Measurements from ENCODE around the gene IQCH.

IQCH gene

DNA sequence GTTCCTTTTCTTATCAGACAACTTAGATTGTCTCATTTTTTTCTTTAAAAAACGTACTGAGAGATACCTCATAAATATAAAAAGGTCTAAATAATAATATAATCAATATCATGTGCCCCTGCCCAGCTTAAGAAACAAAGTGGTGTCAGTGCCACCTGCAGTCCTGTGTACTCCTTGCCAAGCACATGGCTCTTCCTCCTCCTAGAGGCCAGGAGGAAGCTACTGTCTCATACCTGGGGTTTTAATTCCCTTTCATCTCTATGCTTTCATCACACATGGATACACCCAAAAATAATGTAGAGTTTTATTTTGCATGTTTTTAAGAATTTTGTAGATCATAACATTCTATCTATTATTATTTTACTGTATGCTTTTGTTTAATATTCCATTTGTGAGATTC lies 167.7 kb downstream of the IQCH start:
- TF ChIP-seq SIN3A (IDR thresholded peaks at IDR 0.05; ENCODE audit: borderline replicate concordance, insufficient read depth, low read length) (no peak), FOXP2 (optimal IDR thresholded peaks at IDR 0.05; ENCODE audit: borderline replicate concordance, extremely low read depth, extremely low read length, insufficient read depth) (no peak), TAF1 (IDR thresholded peaks at IDR 0.05; ENCODE audit: borderline replicate concordance, insufficient read depth, low read length) (no peak), POLR2AphosphoS5 (IDR thresholded peaks at IDR 0.05; ENCODE audit: low read depth, low read length) (no peak)
- TF ChIP-seq, protein P1, sequence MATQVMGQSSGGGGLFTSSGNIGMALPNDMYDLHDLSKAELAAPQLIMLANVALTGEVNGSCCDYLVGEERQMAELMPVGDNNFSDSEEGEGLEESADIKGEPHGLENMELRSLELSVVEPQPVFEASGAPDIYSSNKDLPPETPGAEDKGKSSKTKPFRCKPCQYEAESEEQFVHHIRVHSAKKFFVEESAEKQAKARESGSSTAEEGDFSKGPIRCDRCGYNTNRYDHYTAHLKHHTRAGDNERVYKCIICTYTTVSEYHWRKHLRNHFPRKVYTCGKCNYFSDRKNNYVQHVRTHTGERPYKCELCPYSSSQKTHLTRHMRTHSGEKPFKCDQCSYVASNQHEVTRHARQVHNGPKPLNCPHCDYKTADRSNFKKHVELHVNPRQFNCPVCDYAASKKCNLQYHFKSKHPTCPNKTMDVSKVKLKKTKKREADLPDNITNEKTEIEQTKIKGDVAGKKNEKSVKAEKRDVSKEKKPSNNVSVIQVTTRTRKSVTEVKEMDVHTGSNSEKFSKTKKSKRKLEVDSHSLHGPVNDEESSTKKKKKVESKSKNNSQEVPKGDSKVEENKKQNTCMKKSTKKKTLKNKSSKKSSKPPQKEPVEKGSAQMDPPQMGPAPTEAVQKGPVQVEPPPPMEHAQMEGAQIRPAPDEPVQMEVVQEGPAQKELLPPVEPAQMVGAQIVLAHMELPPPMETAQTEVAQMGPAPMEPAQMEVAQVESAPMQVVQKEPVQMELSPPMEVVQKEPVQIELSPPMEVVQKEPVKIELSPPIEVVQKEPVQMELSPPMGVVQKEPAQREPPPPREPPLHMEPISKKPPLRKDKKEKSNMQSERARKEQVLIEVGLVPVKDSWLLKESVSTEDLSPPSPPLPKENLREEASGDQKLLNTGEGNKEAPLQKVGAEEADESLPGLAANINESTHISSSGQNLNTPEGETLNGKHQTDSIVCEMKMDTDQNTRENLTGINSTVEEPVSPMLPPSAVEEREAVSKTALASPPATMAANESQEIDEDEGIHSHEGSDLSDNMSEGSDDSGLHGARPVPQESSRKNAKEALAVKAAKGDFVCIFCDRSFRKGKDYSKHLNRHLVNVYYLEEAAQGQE (IDR thresholded peaks at IDR 0.05; ENCODE audit: insufficient read depth in 1 of 2, low read depth in 2 of 2, low read length in 2 of 2): no peak

DNA sequence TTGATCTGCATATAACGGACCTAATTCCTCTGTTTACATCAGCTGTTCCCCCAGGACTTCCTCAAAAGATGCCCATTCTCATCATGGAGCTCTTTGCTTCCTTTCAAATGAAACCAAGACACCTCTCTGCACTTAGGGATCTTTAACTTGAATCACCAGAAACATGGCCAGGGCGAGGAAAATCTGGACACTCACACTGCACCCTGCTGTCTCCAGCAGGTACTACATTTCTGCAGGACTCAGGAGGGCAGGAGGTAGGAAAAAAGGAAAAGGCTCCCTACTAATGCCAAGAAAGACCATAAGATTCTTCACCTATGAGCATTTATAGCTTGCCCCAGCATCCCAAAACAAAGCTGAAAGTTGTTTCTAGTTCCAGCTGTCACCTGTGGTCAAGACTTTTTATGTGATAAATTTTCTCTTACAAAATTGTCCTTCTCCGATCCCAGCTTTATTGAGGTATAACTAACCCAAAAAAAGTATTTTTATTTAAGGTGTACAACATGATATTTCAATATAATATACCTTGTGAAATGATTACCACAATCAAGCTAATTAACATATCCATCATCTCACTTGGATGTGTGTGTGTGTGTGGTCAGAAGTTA lies 179.0 kb downstream of the IQCH start:
- TF ChIP-seq POLR2AphosphoS5 (IDR thresholded peaks at IDR 0.05; ENCODE audit: low read depth, low read length) (no peak), FOXP2 (optimal IDR thresholded peaks at IDR 0.05; ENCODE audit: borderline replicate concordance, extremely low read depth, extremely low read length, insufficient read depth) (no peak)

DNA sequence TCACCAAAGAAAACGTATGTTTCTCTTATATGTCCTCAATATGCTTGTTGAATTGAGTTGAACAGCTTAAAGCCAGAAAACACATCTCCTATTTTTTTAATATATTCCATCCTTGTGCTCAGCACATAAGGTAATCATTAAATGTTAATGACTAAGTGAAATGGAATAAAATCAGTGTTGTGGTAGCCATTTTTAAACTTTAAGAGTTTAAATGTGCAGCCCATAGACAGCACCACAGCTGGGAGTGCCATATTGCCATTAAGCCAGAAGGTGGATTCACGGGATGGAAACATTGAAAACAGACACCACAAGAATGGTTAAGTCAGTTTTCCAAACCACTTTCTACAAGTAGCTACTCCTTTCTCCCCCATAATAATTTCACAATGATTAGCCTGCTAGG lies 189.5 kb downstream of the IQCH start:
- TF ChIP-seq, protein P1 (IDR thresholded peaks at IDR 0.05; ENCODE audit: insufficient read depth in 1 of 2, low read depth in 2 of 2, low read length in 2 of 2): no peak
- TF ChIP-seq FOXP2 (optimal IDR thresholded peaks at IDR 0.05; ENCODE audit: borderline replicate concordance, extremely low read depth, extremely low read length, insufficient read depth) (no peak), POLR2AphosphoS5 (IDR thresholded peaks at IDR 0.05; ENCODE audit: low read depth, low read length) (no peak), SIN3A (IDR thresholded peaks at IDR 0.05; ENCODE audit: borderline replicate concordance, insufficient read depth, low read length) (no peak), TAF1 (IDR thresholded peaks at IDR 0.05; ENCODE audit: borderline replicate concordance, insufficient read depth, low read length) (no peak)

DNA sequence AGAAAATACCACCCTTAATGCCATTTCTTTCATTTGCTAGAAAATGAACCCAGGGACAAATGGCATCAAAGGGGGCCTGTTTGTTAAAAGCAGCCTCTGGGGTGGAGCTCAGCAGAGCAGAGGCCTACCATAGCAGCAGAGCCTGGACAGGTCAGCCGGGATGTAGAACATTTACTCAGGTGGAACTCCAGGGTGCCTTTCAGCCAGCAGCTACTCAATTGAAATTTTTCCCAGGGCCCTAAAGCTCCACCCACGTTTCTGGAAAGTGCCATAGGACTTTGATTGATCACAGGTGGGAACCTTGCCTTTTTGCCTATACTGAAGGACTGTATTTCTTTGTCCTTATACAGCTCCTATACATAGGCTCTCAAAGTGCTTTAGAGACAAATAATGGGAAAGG lies 191.9 kb downstream of the IQCH start:
- TF ChIP-seq SIN3A (IDR thresholded peaks at IDR 0.05; ENCODE audit: borderline replicate concordance, insufficient read depth, low read length) (no peak), FOXP2 (optimal IDR thresholded peaks at IDR 0.05; ENCODE audit: borderline replicate concordance, extremely low read depth, extremely low read length, insufficient read depth) (no peak), TAF1 (IDR thresholded peaks at IDR 0.05; ENCODE audit: borderline replicate concordance, insufficient read depth, low read length) (no peak)
- TF ChIP-seq, protein P1 (IDR thresholded peaks at IDR 0.05; ENCODE audit: insufficient read depth in 1 of 2, low read depth in 2 of 2, low read length in 2 of 2): no peak

DNA sequence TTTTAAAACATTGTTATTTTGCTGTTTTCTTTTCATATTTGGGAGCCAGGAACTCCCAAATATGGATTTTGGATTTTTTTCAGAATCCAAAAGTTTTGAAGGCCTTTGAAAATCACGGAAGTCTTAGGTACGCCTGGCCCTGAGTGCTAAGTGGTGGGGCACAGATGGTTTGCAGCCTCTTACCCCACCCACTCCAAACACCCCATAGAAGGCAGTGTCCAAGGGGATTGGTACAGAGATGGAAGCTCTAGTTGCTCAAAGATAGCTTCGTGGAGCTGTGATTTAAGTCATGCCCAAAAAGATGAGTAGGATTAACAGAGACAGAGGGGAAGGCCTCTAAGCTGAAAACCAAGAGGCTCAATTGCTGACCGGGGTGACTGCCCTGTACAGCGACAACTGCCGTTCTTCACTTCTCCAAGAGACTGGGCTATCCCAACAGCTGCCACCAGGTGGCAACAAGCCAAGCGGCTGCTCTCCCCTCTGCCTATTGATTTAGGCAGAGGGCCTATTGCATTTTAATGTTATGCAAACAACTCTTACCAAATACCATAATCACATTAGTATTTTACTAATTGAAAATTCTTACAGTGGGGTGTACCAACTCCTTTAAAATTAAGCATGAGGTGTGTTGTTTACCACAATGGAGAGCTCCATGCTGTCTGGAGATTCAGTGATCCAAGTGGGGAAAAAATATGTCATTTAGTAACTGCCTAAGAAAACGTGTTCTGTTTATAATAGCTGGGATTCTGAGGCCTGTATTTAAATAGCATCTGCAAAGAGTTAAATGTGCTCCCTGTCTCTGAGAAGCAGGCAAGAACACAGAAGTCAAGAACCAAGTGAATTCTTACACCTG lies 202.3 kb downstream of the IQCH start:
- TF ChIP-seq, protein P1 (IDR thresholded peaks at IDR 0.05; ENCODE audit: insufficient read depth in 1 of 2, low read depth in 2 of 2, low read length in 2 of 2): no peak
- no peak for TF ChIP-seq POLR2AphosphoS5 (IDR thresholded peaks at IDR 0.05; ENCODE audit: low read depth, low read length)
- no peak for TF ChIP-seq SIN3A (IDR thresholded peaks at IDR 0.05; ENCODE audit: borderline replicate concordance, insufficient read depth, low read length)
- no peak for TF ChIP-seq FOXP2 (optimal IDR thresholded peaks at IDR 0.05; ENCODE audit: borderline replicate concordance, extremely low read depth, extremely low read length, insufficient read depth)
- no peak for TF ChIP-seq TAF1 (IDR thresholded peaks at IDR 0.05; ENCODE audit: borderline replicate concordance, insufficient read depth, low read length)

Measured in PFSK-1 (cell line).